ENCODE data around the gene FNBP1L.

DNA sequence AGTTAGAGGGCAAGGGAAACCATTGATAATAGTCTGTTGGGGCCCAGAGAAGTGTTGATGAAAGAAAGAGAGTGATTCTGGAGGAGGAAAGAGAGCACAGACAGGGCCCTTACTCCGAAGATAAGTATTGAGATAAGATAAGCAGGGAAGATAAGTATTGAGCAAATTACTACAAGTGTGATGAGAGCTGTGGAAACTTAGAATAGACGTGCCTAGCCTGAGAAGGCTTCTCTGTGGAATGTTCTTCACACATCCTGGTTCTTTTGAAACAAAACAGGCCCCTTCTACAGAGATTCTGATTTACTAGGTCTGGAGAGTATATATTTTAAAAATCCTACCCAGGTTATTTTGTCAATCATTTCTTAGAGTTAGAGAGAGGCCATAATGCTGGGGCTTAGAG lies 26.4 kb downstream of the FNBP1L start:
- TF ChIP-seq, protein P1, sequence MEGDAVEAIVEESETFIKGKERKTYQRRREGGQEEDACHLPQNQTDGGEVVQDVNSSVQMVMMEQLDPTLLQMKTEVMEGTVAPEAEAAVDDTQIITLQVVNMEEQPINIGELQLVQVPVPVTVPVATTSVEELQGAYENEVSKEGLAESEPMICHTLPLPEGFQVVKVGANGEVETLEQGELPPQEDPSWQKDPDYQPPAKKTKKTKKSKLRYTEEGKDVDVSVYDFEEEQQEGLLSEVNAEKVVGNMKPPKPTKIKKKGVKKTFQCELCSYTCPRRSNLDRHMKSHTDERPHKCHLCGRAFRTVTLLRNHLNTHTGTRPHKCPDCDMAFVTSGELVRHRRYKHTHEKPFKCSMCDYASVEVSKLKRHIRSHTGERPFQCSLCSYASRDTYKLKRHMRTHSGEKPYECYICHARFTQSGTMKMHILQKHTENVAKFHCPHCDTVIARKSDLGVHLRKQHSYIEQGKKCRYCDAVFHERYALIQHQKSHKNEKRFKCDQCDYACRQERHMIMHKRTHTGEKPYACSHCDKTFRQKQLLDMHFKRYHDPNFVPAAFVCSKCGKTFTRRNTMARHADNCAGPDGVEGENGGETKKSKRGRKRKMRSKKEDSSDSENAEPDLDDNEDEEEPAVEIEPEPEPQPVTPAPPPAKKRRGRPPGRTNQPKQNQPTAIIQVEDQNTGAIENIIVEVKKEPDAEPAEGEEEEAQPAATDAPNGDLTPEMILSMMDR (optimal IDR thresholded peaks at IDR 0.05 in 1 of 3, IDR thresholded peaks at IDR 0.05 in 1 of 3, conservative IDR thresholded peaks at IDR 0.05 in 1 of 3; ENCODE audit: extremely low read depth in 1 of 3, insufficient read depth in 2 of 3, low read length in 3 of 3), result no peak
- TF ChIP-seq EZH2 (IDR thresholded peaks at IDR 0.05; ENCODE audit: low read length), result no peak
